Liver (tissue), 3 donors: ENCODE data around the gene PIK3CA.

ENCODE experiments used
- ATF3 ChIP-seq: IDR thresholded peaks from 2 replicates; pipeline ENCODE4 v1.6.1; 2016; ENCODE audit warnings: antibody characterized with exemption
- GABPA ChIP-seq, 2 donors: IDR thresholded peaks in 1 of 2; conservative IDR thresholded peaks in 1 of 2; 2 replicates each; pipeline ENCODE4 v1.6.1; 2016; ENCODE audit warnings: antibody characterized with exemption in 2 of 2, mild to moderate bottlenecking in 1 of 2, moderate library complexity in 1 of 2
- HNF4A ChIP-seq, 2 donors: conservative IDR thresholded peaks; 2 replicates each; pipeline ENCODE4 v1.6.1; 2016; ENCODE audit warnings: antibody characterized with exemption in 2 of 2, mild to moderate bottlenecking in 2 of 2
- HNF4G ChIP-seq: IDR thresholded peaks from 2 replicates; pipeline ENCODE4 v1.6.1; 2016; ENCODE audit warnings: antibody characterized with exemption
- JUND ChIP-seq, 2 donors: IDR thresholded peaks; 2 replicates each; pipeline ENCODE4 v1.6.1; 2016; ENCODE audit warnings: antibody characterized with exemption in 2 of 2
- MAX ChIP-seq: IDR thresholded peaks from 2 replicates; pipeline ENCODE4 v1.6.1; 2016; ENCODE audit warnings: antibody characterized with exemption
- RAD21 ChIP-seq, 2 donors: IDR thresholded peaks; 2 replicates each; pipeline ENCODE4 v1.6.1; 2016; ENCODE audit warnings: antibody characterized with exemption in 2 of 2, mild to moderate bottlenecking in 2 of 2
- REST ChIP-seq: IDR thresholded peaks from 2 replicates; pipeline ENCODE4 v1.6.1; 2016; ENCODE audit warnings: antibody characterized with exemption, mild to moderate bottlenecking
- RXRA ChIP-seq, 2 donors: IDR thresholded peaks; 2 replicates each; pipeline ENCODE4 v1.6.1; 2017 to 2018; ENCODE audit warnings: antibody characterized with exemption in 2 of 2, mild to moderate bottlenecking in 1 of 2
- SP1 ChIP-seq: IDR thresholded peaks from 2 replicates; pipeline ENCODE4 v1.6.1; 2018; ENCODE audit warnings: antibody characterized with exemption, mild to moderate bottlenecking
- TAF1 ChIP-seq: conservative IDR thresholded peaks from 2 replicates; pipeline ENCODE4 v1.6.1; 2016; ENCODE audit warnings: antibody characterized with exemption, mild to moderate bottlenecking
- YY1 ChIP-seq: IDR thresholded peaks from 2 replicates; pipeline ENCODE4 v1.6.1; 2016; ENCODE audit warnings: antibody characterized with exemption, mild to moderate bottlenecking
- ZBTB33 ChIP-seq: IDR thresholded peaks from 2 replicates; pipeline ENCODE4 v1.6.1; 2016; ENCODE audit warnings: antibody characterized with exemption
- TF ChIP-seq, protein P1 (sequence below): fragments of 150-350 bp; IDR thresholded peaks from 2 replicates; pipeline ENCODE4 v1.5.1; 2017; ENCODE audit warnings: improper control_type of control experiment, low read depth, low read length; ENCODE audit not compliant: missing input control
- donor health status: healthy.
- donor health status: healthy.

DNA sequence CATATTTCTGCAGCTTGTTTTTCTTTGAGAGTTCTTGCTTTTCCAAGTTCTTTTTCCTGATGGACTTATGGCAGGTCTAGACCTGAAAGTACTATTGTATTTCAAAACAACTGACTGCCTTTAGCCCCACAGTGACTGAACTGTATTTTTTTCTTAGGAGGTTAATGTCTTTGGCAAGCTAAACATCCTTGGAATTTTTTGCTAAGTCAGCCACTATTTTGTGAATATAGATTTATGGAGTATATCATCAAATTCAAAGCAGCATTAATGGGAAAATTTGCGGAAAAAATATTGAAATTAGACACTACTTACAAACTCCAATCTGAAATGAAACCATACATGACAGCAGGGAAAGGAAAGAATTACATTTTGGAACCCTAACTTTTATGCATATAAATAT is 8.6 kb downstream of the PIK3CA start:
- TF ChIP-seq, protein P1, sequence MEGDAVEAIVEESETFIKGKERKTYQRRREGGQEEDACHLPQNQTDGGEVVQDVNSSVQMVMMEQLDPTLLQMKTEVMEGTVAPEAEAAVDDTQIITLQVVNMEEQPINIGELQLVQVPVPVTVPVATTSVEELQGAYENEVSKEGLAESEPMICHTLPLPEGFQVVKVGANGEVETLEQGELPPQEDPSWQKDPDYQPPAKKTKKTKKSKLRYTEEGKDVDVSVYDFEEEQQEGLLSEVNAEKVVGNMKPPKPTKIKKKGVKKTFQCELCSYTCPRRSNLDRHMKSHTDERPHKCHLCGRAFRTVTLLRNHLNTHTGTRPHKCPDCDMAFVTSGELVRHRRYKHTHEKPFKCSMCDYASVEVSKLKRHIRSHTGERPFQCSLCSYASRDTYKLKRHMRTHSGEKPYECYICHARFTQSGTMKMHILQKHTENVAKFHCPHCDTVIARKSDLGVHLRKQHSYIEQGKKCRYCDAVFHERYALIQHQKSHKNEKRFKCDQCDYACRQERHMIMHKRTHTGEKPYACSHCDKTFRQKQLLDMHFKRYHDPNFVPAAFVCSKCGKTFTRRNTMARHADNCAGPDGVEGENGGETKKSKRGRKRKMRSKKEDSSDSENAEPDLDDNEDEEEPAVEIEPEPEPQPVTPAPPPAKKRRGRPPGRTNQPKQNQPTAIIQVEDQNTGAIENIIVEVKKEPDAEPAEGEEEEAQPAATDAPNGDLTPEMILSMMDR: no peak
- TF ChIP-seq SP1: no peak
- no peak for TF ChIP-seq RXRA (IDR thresholded peaks at IDR 0.05)
- TF ChIP-seq MAX: no peak
- TF ChIP-seq HNF4G: no peak
- TF ChIP-seq REST: no peak
- TF ChIP-seq RAD21 (IDR thresholded peaks at IDR 0.05): no peak
- TF ChIP-seq HNF4A (conservative IDR thresholded peaks at IDR 0.05): no peak
- no peak for TF ChIP-seq YY1
- no peak for TF ChIP-seq JUND (IDR thresholded peaks at IDR 0.05)
- no peak for TF ChIP-seq TAF1
- no peak for TF ChIP-seq ZBTB33
- no peak for TF ChIP-seq ATF3
- TF ChIP-seq GABPA (IDR thresholded peaks at IDR 0.05 in 1 of 2, conservative IDR thresholded peaks at IDR 0.05 in 1 of 2): no peak
